ENCODE measurements around the gene TGM1. TPM values are rescaled to one million over a fixed set of nuclear protein-coding genes. Genes with fewer than 3 reads are reported as not detected.
"Not testable (repeated sequence)": the region's sequence is repeated elsewhere in the genome, so short reads cannot be mapped to it uniquely, and the experiment has no call there.

Gene TGM1
- total and polyA plus RNA-seq, 4 experiments from 2014 or later: 0.11 to 16.1 (median 5.5) TPM

- Mint-ChIP-seq H3K36me3 (peaks cover 20 to 50% of the 10 kb centered on the region in 2 donors), H3K4me1 (peaks cover 45 to 71% (median 56%) of the 10 kb centered on the region in 4 donors), H3K9me3 (no peaks in the 10 kb centered on the region)
These were observed 31.5 kb downstream of the TGM1 start for GRCh38 chr14:24231263-24232120.

GRCh38 chr14:24228902-24229301, 34.1 kb downstream of the TGM1 start:
- ChIA-PET CTCF (ENCODE audit: partially characterized antibody) (interaction anchor here (0.9 to 2.7 kb wide), 7 partner anchors 9 to 104 kb away, joined by 3 to 16 read pairs (median 9); partner anchors contain the start of genes CIDEB, MDP1 and TINF2), POLR2A (ENCODE audit: partially characterized antibody) (interaction anchor here (0.6 to 2.4 kb wide), 2 partner anchors 10 to 15 kb away, joined by 3 to 6 read pairs; partner anchors contain the start of gene CHMP4A)
- H3K27ac Mint-ChIP-seq: peak overlapping the region in 3 of 7 donors; percentile 19 to 60 (median 57)
- intact Hi-C loops (cut with micrococcal nuclease): no loop called here
- H3K4me1 Mint-ChIP-seq: peaks cover 29 to 65% (median 38%) of the 10 kb centered on the region in 4 donors
- no peak overlapping the region for H3K27ac ChIP-seq (ENCODE audit: low read depth, low read length)
- H3K4me1 ChIP-seq (ENCODE audit: insufficient read depth, low read length): peaks cover 36% of the 10 kb centered on the region
- no peaks in the 10 kb centered on the region for H3K27me3 ChIP-seq (ENCODE audit: insufficient read depth, low read length)
- H3K36me3 ChIP-seq (ENCODE audit: insufficient read depth, low read length): peaks cover 8% of the 10 kb centered on the region
- no peak for DNase-seq
- H3K4me3 Mint-ChIP-seq: no peak overlapping the region
- no peaks in the 10 kb centered on the region for H3K9me3 Mint-ChIP-seq
- H3K27me3 Mint-ChIP-seq: no peaks in the 10 kb centered on the region
- no peak overlapping the region for H3K4me3 ChIP-seq (ENCODE audit: low read length in 2 of 2)
- H3K36me3 Mint-ChIP-seq: peaks cover 5 to 31% of the 10 kb centered on the region in 2 donors
- H3K9me3 ChIP-seq (ENCODE audit: control insufficient read depth in 1 of 2, low read length in 2 of 2): no peaks in the 10 kb centered on the region

More at GRCh38 chr14:24231263-24232120, 31.5 kb downstream of the TGM1 start:
- Mint-ChIP-seq H3K27ac (peak overlapping the region; percentile 95 to 99 (median 97)), H3K4me3 (peak overlapping the region; percentile 97 to 99 (median 98)), H3K27me3 (no peaks in the 10 kb centered on the region)
- Histone ChIP-seq H3K4me1 (ENCODE audit: insufficient read depth, low read length) (peaks cover 48% of the 10 kb centered on the region), H3K4me3 (ENCODE audit: low read length in 2 of 2) (peak overlapping the region; percentile 100), H3K27ac (ENCODE audit: low read depth, low read length) (peak overlapping the region; percentile 88), H3K27me3 (ENCODE audit: insufficient read depth, low read length) (no peaks in the 10 kb centered on the region), H3K9me3 (ENCODE audit: control insufficient read depth in 1 of 2, low read length in 2 of 2) (no peaks in the 10 kb centered on the region), H3K36me3 (ENCODE audit: insufficient read depth, low read length) (peaks cover 29% of the 10 kb centered on the region)
- intact Hi-C loops (cut with micrococcal nuclease): loop anchor here (1.0 to 2.0 kb wide), 8 partner anchors 11 to 211 kb away; partner anchors contain the start of genes DCAF11, EMC9, IPO4 and MDP1
- DNase-seq: peak in 4 of 5 donors; percentile 22 to 60 (median 34)
- ChIA-PET CTCF (ENCODE audit: partially characterized antibody) (interaction anchor here (0.9 to 1.4 kb wide), 7 partner anchors 11 to 200 kb away, joined by 3 to 6 read pairs (median 4); partner anchors contain the start of genes CIDEB, IPO4 and MDP1), POLR2A (ENCODE audit: partially characterized antibody) (interaction anchor here (0.7 to 3.1 kb wide), 8 partner anchors 10 to 69 kb away, joined by 3 to 70 read pairs (median 6); partner anchors contain the start of genes IPO4, MDP1 and TINF2)

- POLR2A ChIA-PET (ENCODE audit: partially characterized antibody): interaction anchor here (1.5 kb wide), 1 partner anchor 11 kb away, joined by 6 read pairs; the partner anchor contains the start of gene MDP1
- Mint-ChIP-seq H3K27ac (peak overlapping the region in 2 of 7 donors; percentile 6 to 20), H3K9me3 (no peaks in the 10 kb centered on the region), H3K27me3 (no peaks in the 10 kb centered on the region), H3K4me1 (peaks cover 16 to 44% (median 21%) of the 10 kb centered on the region in 4 donors), H3K4me3 (peak overlapping the region in 1 of 8 donors; percentile 1), H3K36me3 (peaks cover 5 to 17% of the 10 kb centered on the region in 2 donors)
- H3K4me1 ChIP-seq (ENCODE audit: insufficient read depth, low read length): peaks cover 19% of the 10 kb centered on the region
- H3K27ac ChIP-seq (ENCODE audit: low read depth, low read length): no peak overlapping the region
- H3K4me3 ChIP-seq (ENCODE audit: low read length in 2 of 2): no peak overlapping the region
- H3K9me3 ChIP-seq (ENCODE audit: control insufficient read depth in 1 of 2, low read length in 2 of 2): no peaks in the 10 kb centered on the region
- H3K36me3 ChIP-seq (ENCODE audit: insufficient read depth, low read length): peaks cover 8% of the 10 kb centered on the region
- intact Hi-C loops (cut with micrococcal nuclease): no loop called here
- DNase-seq: no peak
- CTCF ChIA-PET (ENCODE audit: partially characterized antibody): interaction anchor here (1.4 to 2.7 kb wide), 4 partner anchors 16 to 107 kb away, joined by 3 to 16 read pairs (median 9); partner anchors contain the start of genes CIDEB, IRF9 and TINF2
- no peaks in the 10 kb centered on the region for H3K27me3 ChIP-seq (ENCODE audit: insufficient read depth, low read length)
These were observed 36.5 kb downstream of the TGM1 start for GRCh38 chr14:24226473-24226872.

DNA sequence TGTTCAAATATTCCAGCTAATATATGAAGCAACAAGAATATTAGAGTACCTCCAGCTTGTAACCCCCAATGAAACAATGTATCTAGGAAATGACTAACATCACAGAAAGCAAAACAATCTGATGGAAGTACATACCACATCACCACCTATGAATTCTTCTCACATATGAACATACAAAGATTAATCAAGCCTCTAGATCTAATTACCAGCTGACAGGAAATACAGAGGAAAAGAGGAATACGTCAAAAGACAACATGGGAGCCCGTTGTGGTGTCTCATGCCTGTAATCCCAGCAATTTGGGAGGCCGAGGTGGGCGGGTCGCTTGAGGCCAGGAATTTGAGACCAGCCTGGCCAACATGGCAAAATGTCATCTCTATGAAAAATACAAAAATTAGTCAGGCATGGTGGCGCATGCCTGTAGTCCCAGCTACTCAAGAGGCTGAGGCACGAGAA, 38.3 kb downstream of the TGM1 start:
- ChIA-PET POLR2A (ENCODE audit: partially characterized antibody) (interaction anchor here (1.9 to 2.1 kb wide), 2 partner anchors 9 to 17 kb away, joined by 7 to 8 read pairs; partner anchors contain the start of genes MDP1 and TINF2), CTCF (ENCODE audit: partially characterized antibody) (interaction anchor here (2.2 kb wide), 1 partner anchor 9 kb away, joined by 10 read pairs; the partner anchor contains the start of gene MDP1)
- Mint-ChIP-seq H3K4me3 (no peak overlapping the region), H3K27me3 (no peaks in the 10 kb centered on the region), H3K36me3 (peaks cover 5 to 16% of the 10 kb centered on the region in 2 donors), H3K9me3 (no peaks in the 10 kb centered on the region), H3K4me1 (peaks cover 13 to 37% (median 16%) of the 10 kb centered on the region in 4 donors), H3K27ac (peak overlapping the region in 4 of 7 donors; percentile 5 to 32 (median 22))
- Histone ChIP-seq H3K36me3 (ENCODE audit: insufficient read depth, low read length) (peaks cover 8% of the 10 kb centered on the region), H3K4me1 (ENCODE audit: insufficient read depth, low read length) (peaks cover 10% of the 10 kb centered on the region), H3K27ac (ENCODE audit: low read depth, low read length) (no peak overlapping the region), H3K9me3 (ENCODE audit: control insufficient read depth in 1 of 2, low read length in 2 of 2) (no peaks in the 10 kb centered on the region), H3K4me3 (ENCODE audit: low read length in 2 of 2) (no peak overlapping the region), H3K27me3 (ENCODE audit: insufficient read depth, low read length) (no peaks in the 10 kb centered on the region)
- intact Hi-C loops (cut with micrococcal nuclease): no loop called here
- DNase-seq: no peak

- POLR2A ChIA-PET (ENCODE audit: partially characterized antibody): interaction anchor here (0.9 to 1.2 kb wide), 2 partner anchors 9 to 10 kb away, joined by 3 to 4 read pairs; partner anchors contain the start of genes CHMP4A and GMPR2
- H3K36me3 Mint-ChIP-seq: peaks cover 9 to 16% of the 10 kb centered on the region in 2 donors
- H3K9me3 ChIP-seq (ENCODE audit: control insufficient read depth in 1 of 2, low read length in 2 of 2); H3K9me3 Mint-ChIP-seq; H3K27ac Mint-ChIP-seq; H3K4me3 ChIP-seq (ENCODE audit: low read length in 2 of 2); H3K36me3 ChIP-seq (ENCODE audit: insufficient read depth, low read length); CTCF ChIA-PET (ENCODE audit: partially characterized antibody); H3K27ac ChIP-seq (ENCODE audit: low read depth, low read length); H3K4me1 ChIP-seq (ENCODE audit: insufficient read depth, low read length); H3K4me3 Mint-ChIP-seq; H3K27me3 ChIP-seq (ENCODE audit: insufficient read depth, low read length); intact Hi-C loops (cut with micrococcal nuclease); DNase-seq; H3K27me3 Mint-ChIP-seq: not testable (repeated sequence)
- H3K4me1 Mint-ChIP-seq: peaks cover 13 to 29% (median 19%) of the 10 kb centered on the region in 4 donors
These were observed 40.0 kb downstream of the TGM1 start for GRCh38 chr14:24222987-24223386.

GRCh38 chr14:24219521-24219920, 43.5 kb downstream of the TGM1 start:
- CTCF ChIA-PET (ENCODE audit: partially characterized antibody): interaction anchor here (1.0 to 2.3 kb wide), 9 partner anchors 9 to 217 kb away, joined by 3 to 9 read pairs (median 4); partner anchors contain the start of genes PSME2 and TINF2
- Histone ChIP-seq H3K4me1 (ENCODE audit: insufficient read depth, low read length) (peaks cover 16% of the 10 kb centered on the region), H3K9me3 (ENCODE audit: control insufficient read depth in 1 of 2, low read length in 2 of 2) (no peaks in the 10 kb centered on the region), H3K4me3 (ENCODE audit: low read length in 2 of 2) (no peak overlapping the region), H3K36me3 (ENCODE audit: insufficient read depth, low read length) (no peaks in the 10 kb centered on the region), H3K27me3 (ENCODE audit: insufficient read depth, low read length) (no peaks in the 10 kb centered on the region), H3K27ac (ENCODE audit: low read depth, low read length) (no peak overlapping the region)
- Mint-ChIP-seq H3K36me3 (peaks cover 4 to 23% of the 10 kb centered on the region in 2 donors), H3K4me3 (no peak overlapping the region), H3K4me1 (peaks cover 13 to 25% (median 19%) of the 10 kb centered on the region in 4 donors), H3K27ac (peak overlapping the region in 3 of 7 donors; percentile 24 to 57 (median 37)), H3K27me3 (no peaks in the 10 kb centered on the region), H3K9me3 (peaks cover 0 to 2% (median 0%) of the 10 kb centered on the region in 8 donors)
- no peak for DNase-seq
- intact Hi-C loops (cut with micrococcal nuclease): no loop called here
- POLR2A ChIA-PET (ENCODE audit: partially characterized antibody): interaction anchor here (0.9 to 2.2 kb wide), 6 partner anchors 11 to 52 kb away, joined by 3 to 8 read pairs (median 6); partner anchors contain the start of genes GMPR2, RABGGTA, TINF2 and TM9SF1

Data from CD4-positive, alpha-beta memory T cell (primary cell).